ENCODE results near the gene COL15A1.

COL15A1 gene

DNA sequence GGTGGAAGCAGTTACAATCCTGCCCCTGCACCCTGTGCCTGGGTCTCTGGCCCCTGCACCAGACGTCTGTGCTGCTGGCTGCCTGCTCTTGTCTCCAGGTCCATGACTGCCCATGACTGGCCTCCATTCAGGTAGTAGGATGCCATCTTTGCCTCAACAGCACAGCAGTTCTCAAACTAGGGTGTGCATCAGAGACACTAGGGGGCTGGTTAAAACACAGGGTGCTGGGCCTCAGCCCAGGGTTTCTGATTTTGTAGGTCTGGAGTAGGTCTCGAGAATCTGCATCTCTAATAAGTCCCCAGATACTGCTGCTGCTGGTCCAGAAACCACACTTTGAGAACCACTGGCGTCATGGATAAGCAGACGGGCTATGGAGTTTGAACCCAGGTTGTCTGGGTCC, 24.0 kb downstream of the COL15A1 start:
- Histone ChIP-seq H2AFZ (ENCODE audit: low read length) (no peak overlapping the region), H3K9me3 (ENCODE audit: insufficient read depth, low read depth, low read length) (no peaks in the 10 kb centered on the region), H3F3A (ENCODE audit: low read depth) (no peaks in the 10 kb centered on the region), H4K20me1 (ENCODE audit: insufficient read depth, low read length, poor library complexity, severe bottlenecking) (no peaks in the 10 kb centered on the region), H3K4me2 (ENCODE audit: low read depth, low read length, poor library complexity, severe bottlenecking) (no peak overlapping the region), H3K9me2 (replicated peaks; ENCODE audit: low read depth, low read length) (no peaks in the 10 kb centered on the region), H3K4me1 (ENCODE audit: insufficient read depth, low read length, poor library complexity, severe bottlenecking) (no peaks in the 10 kb centered on the region), H3K4me3 (ENCODE audit: low read length, poor library complexity, severe bottlenecking) (no peak overlapping the region), H3K36me3 (ENCODE audit: insufficient read depth, low read length) (no peaks in the 10 kb centered on the region), H3K9ac (ENCODE audit: low read depth, low read length, poor library complexity, severe bottlenecking) (no peak overlapping the region), H3K79me2 (ENCODE audit: insufficient read depth, low read length) (no peaks in the 10 kb centered on the region), H3K27me3 (ENCODE audit: insufficient read depth, low read length, poor library complexity, severe bottlenecking) (no peaks in the 10 kb centered on the region)
- no peak for TF ChIP-seq EZH2phosphoT487 (IDR thresholded peaks at IDR 0.05; ENCODE audit: borderline replicate concordance)
- no peak for TF ChIP-seq CTCF (conservative IDR thresholded peaks at IDR 0.05; ENCODE audit: low read length)

DNA sequence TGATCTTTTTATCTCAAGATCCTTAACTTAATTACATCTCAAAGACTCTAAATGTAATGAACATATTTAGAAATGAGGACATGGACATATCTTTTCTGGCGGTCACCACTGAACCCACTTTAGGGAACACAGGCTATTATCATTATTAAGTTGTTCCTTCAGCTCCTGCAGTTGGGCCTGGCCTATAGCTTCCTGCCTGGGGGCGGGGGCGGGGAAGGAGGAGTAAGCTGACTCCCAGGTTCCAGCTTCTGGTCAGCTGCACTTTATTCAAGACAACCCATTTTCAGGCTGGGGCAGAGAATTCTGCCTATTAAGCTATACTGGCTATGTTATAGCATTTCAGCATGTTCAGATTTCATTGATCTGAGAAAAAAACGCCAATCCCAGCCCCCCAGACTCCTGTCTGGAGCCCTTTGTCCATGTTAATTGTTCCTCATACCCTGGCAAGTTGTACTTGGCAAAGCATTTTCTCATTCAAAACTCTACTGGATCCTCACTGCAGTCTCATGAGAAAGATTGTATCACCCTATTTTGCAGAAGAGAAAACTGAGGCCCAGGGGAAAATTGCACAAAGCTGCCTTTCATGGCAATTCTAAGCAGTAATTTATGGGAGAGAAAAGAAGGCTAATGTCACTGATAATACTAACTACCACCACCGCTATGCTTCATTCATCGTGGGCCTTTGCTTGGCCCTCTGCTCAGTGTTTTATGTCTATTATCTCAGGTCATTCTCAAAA, 25.1 kb downstream of the COL15A1 start:
- Histone ChIP-seq H3K9me3 (ENCODE audit: insufficient read depth, low read depth, low read length) (no peaks in the 10 kb centered on the region), H3K4me2 (ENCODE audit: low read depth, low read length, poor library complexity, severe bottlenecking) (no peak overlapping the region), H2AFZ (ENCODE audit: low read length) (no peak overlapping the region), H3K4me3 (ENCODE audit: low read length, poor library complexity, severe bottlenecking) (no peak overlapping the region), H3K36me3 (ENCODE audit: insufficient read depth, low read length) (no peaks in the 10 kb centered on the region), H3K9ac (ENCODE audit: low read depth, low read length, poor library complexity, severe bottlenecking) (no peak overlapping the region), H3K79me2 (ENCODE audit: insufficient read depth, low read length) (no peaks in the 10 kb centered on the region), H3K9me2 (replicated peaks; ENCODE audit: low read depth, low read length) (no peaks in the 10 kb centered on the region), H3K4me1 (ENCODE audit: insufficient read depth, low read length, poor library complexity, severe bottlenecking) (no peaks in the 10 kb centered on the region), H3K27me3 (ENCODE audit: insufficient read depth, low read length, poor library complexity, severe bottlenecking) (no peaks in the 10 kb centered on the region), H3F3A (ENCODE audit: low read depth) (no peaks in the 10 kb centered on the region), H4K20me1 (ENCODE audit: insufficient read depth, low read length, poor library complexity, severe bottlenecking) (no peaks in the 10 kb centered on the region)
- no peak for TF ChIP-seq EZH2phosphoT487 (IDR thresholded peaks at IDR 0.05; ENCODE audit: borderline replicate concordance)
- no peak for TF ChIP-seq CTCF (conservative IDR thresholded peaks at IDR 0.05; ENCODE audit: low read length)

DNA sequence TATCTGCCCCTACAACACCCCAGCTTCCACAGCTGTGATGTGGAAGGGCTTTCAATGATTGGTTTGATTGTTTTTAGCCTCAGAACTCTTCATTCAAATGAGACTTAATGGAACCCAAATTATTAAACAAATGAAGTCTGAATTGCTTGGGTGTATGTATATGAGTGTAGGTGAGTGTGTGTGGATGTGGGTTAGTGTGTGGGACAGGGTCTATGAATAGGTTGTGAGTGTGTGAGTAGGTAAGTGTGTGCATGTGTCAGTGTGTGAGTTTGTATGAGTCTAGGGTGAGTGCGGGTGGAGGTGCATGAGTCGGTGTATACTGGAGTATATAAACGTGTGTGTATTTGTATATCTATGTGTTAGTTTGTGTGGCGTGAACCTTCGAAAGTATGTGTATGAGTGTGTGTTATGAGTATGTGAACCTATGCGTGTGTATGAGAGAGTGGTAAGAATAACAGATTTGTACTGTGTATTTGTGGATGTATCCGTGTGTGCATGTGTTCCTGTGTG, 26.9 kb downstream of the COL15A1 start:
- Histone ChIP-seq H3K4me3 (ENCODE audit: low read length, poor library complexity, severe bottlenecking) (no peak overlapping the region), H3K36me3 (ENCODE audit: insufficient read depth, low read length) (no peaks in the 10 kb centered on the region), H3K4me2 (ENCODE audit: low read depth, low read length, poor library complexity, severe bottlenecking) (no peak overlapping the region), H3K27me3 (ENCODE audit: insufficient read depth, low read length, poor library complexity, severe bottlenecking) (no peaks in the 10 kb centered on the region), H2AFZ (ENCODE audit: low read length) (no peak overlapping the region), H3K9ac (ENCODE audit: low read depth, low read length, poor library complexity, severe bottlenecking) (no peak overlapping the region), H3K4me1 (ENCODE audit: insufficient read depth, low read length, poor library complexity, severe bottlenecking) (no peaks in the 10 kb centered on the region), H3K9me3 (ENCODE audit: insufficient read depth, low read depth, low read length) (no peaks in the 10 kb centered on the region), H3K79me2 (ENCODE audit: insufficient read depth, low read length) (no peaks in the 10 kb centered on the region), H3F3A (ENCODE audit: low read depth) (no peaks in the 10 kb centered on the region), H4K20me1 (ENCODE audit: insufficient read depth, low read length, poor library complexity, severe bottlenecking) (no peaks in the 10 kb centered on the region), H3K9me2 (replicated peaks; ENCODE audit: low read depth, low read length) (no peaks in the 10 kb centered on the region)
- TF ChIP-seq CTCF (conservative IDR thresholded peaks at IDR 0.05; ENCODE audit: low read length) (no peak), EZH2phosphoT487 (IDR thresholded peaks at IDR 0.05; ENCODE audit: borderline replicate concordance) (no peak)
